Measurements from ENCODE around the gene COPZ1. TPM values are rescaled to one million over a fixed set of nuclear protein-coding genes. Genes with fewer than 3 reads are reported as not detected.

COPZ1 gene
- total RNA-seq, 1 donor from 2014 or later, result 137 TPM

DNA sequence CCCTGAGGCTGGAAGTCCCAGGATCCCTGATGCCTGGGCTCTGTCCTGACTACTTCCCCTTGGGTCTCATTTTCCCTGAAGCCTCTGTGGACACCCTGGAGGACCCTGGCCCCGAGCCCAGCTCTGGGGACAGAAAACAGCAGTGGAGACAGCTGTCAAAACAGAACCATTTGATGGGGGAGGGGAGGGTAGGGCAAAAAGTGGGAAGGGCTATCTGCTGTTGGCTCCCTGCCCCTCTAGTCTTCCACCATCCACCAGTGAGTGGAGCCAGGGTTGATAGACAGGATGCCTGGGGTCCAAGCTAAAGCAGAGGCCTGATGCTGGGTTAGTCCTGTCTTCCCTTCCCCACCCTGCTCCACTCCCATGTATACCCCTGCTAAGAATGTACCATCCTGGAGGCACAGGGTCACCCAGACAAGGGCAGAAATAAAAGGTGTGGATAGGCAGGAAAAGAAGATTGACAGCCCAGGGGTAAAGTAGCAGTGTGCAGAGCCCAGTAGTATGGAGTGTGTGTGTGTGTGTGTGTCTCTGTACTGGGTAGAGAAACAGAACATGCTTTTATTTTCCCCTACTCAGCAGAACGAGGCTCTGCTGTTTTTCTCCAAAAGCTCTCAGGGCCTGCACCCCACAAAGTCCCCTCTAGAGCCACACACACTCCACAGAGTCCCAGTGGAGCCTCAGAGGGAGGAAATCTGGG lies 49.8 kb downstream of the COPZ1 start:
- no peak for TF ChIP-seq CTCF (IDR thresholded peaks at IDR 0.05; ENCODE audit: unreplicated experiment)
- H3K27me3 Mint-ChIP-seq (ENCODE audit: low read depth), result no peaks in the 10 kb centered on the region
- H3K4me3 Mint-ChIP-seq, result no peak overlapping the region
- peaks cover 45% of the 10 kb centered on the region for H3K4me1 Mint-ChIP-seq
- DNase-seq (ENCODE audit: low spot score in 2 of 2, unreplicated experiment in 2 of 2), result no peak
- no peak overlapping the region for H3K27ac Mint-ChIP-seq
- peaks cover 13% of the 10 kb centered on the region for H3K36me3 Mint-ChIP-seq
- no peaks in the 10 kb centered on the region for H3K9me3 Mint-ChIP-seq

GRCh38 chr12:54375259-54375579 lies 50.3 kb downstream of the COPZ1 start:
- H3K4me3 Mint-ChIP-seq, result no peak overlapping the region
- no peak for DNase-seq (ENCODE audit: low spot score in 2 of 2, unreplicated experiment in 2 of 2)
- no peaks in the 10 kb centered on the region for H3K9me3 Mint-ChIP-seq
- peaks cover 45% of the 10 kb centered on the region for H3K4me1 Mint-ChIP-seq
- no peaks in the 10 kb centered on the region for H3K27me3 Mint-ChIP-seq (ENCODE audit: low read depth)
- H3K36me3 Mint-ChIP-seq, result peaks cover 14% of the 10 kb centered on the region
- TF ChIP-seq CTCF (IDR thresholded peaks at IDR 0.05; ENCODE audit: unreplicated experiment), result no peak
- H3K27ac Mint-ChIP-seq, result no peak overlapping the region

GRCh38 chr12:54376596-54376995 lies 51.7 kb downstream of the COPZ1 start:
- Mint-ChIP-seq H3K27me3 (ENCODE audit: low read depth) (no peaks in the 10 kb centered on the region), H3K4me3 (no peak overlapping the region), H3K36me3 (peaks cover 14% of the 10 kb centered on the region), H3K27ac (no peak overlapping the region), H3K4me1 (peaks cover 36% of the 10 kb centered on the region), H3K9me3 (no peaks in the 10 kb centered on the region)
- no peak for TF ChIP-seq CTCF (IDR thresholded peaks at IDR 0.05; ENCODE audit: unreplicated experiment)
- no peak for DNase-seq (ENCODE audit: low spot score in 2 of 2, unreplicated experiment in 2 of 2)

GRCh38 chr12:54377007-54377406 lies 52.1 kb downstream of the COPZ1 start:
- peaks cover 14% of the 10 kb centered on the region for H3K36me3 Mint-ChIP-seq
- H3K27me3 Mint-ChIP-seq (ENCODE audit: low read depth), result no peaks in the 10 kb centered on the region
- H3K4me1 Mint-ChIP-seq, result peaks cover 32% of the 10 kb centered on the region
- no peaks in the 10 kb centered on the region for H3K9me3 Mint-ChIP-seq
- TF ChIP-seq CTCF (IDR thresholded peaks at IDR 0.05; ENCODE audit: unreplicated experiment), result no peak
- peak overlapping the region; percentile 13 for H3K4me3 Mint-ChIP-seq
- no peak overlapping the region for H3K27ac Mint-ChIP-seq
- no peak for DNase-seq (ENCODE audit: low spot score in 2 of 2, unreplicated experiment in 2 of 2)

- H3K36me3 Mint-ChIP-seq, result peaks cover 12% of the 10 kb centered on the region
- H3K4me3 Mint-ChIP-seq, result peak overlapping the region; percentile 71
- DNase-seq (ENCODE audit: low spot score in 2 of 2, unreplicated experiment in 2 of 2), result no peak
- no peak for TF ChIP-seq CTCF (IDR thresholded peaks at IDR 0.05; ENCODE audit: unreplicated experiment)
- H3K4me1 Mint-ChIP-seq, result peaks cover 25% of the 10 kb centered on the region
- H3K27ac Mint-ChIP-seq, result no peak overlapping the region
- H3K9me3 Mint-ChIP-seq, result no peaks in the 10 kb centered on the region
- no peaks in the 10 kb centered on the region for H3K27me3 Mint-ChIP-seq (ENCODE audit: low read depth)
These were observed 53.0 kb downstream of the COPZ1 start for GRCh38 chr12:54377797-54378515.
